SKM-1 (cell line): Measurements from ENCODE around the gene BTC.
"Not testable (repeated sequence)": the region's sequence is repeated elsewhere in the genome, so short reads cannot be mapped to it uniquely, and the experiment has no call there.

Experiments
- DNase-seq: peaks from one replicate; lab custom pipeline; 2025; ENCODE audit not compliant: unreplicated experiment; lab: John Stamatoyannopoulos, UW

The BTC gene

DNA sequence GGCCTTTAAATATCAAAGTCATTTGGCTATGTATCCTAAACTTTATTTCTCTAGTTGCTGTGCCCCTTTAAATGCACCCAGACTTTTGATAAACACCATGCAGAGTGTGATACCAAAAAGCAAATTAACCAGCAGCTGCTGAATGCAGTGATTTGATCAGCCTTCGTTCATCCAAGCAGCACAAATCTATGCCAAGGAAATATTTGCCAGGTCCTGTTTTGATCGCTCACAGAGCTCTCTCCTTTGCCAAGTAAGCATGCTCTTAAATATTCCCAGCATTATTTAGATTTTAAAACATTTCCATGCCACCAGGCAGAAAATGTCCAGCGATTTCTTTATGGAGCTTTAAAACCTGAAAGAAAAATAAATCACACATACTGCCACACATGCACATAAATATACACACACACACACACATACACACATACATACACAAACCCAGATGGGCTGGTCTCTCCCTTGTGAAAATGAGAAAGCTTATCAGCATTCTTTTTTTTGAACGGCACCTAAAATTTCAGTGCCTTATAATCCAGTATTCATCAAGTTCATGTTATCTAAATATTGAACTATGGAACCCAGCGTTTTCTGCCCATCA lies 35.7 kb downstream of the BTC start:
- no peak for DNase-seq

DNA sequence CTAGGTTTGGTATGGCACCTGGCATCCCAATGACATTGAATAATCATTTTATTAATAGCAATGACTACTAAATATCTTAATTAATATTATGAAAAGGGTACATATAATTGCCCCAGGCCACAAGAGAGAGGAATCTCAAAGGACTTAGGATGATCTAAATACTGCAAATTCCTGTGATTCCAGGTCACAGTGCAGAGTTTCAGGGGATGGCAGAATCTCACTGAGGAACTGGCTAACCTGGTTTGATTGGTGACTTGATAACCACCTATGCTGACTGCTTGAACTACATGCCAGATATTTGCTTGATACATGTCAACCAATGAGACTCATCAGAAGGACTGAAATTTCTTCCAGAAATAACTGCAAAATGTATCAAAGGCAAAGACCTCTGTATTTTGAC lies 37.2 kb downstream of the BTC start:
- no peak for DNase-seq

DNA sequence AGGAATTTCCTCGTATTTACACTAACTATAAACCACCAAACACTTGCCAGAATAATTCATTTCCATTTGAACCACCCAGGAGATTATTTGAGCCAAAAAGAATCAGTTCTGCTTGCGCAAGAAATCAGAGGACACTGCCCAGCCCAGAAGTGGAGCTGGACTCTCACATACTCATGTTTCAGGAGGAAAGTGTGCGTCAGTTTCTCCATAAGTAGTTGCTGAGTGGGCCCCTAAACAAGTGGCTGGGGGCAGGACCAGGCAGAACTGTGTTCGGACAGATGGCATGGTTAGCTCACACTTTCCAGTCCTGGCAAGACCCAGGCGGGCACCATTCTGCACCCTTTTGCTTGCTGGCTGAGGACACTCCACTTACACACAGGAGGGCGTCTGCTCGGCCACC lies 38.8 kb downstream of the BTC start:
- DNase-seq: no peak

DNA sequence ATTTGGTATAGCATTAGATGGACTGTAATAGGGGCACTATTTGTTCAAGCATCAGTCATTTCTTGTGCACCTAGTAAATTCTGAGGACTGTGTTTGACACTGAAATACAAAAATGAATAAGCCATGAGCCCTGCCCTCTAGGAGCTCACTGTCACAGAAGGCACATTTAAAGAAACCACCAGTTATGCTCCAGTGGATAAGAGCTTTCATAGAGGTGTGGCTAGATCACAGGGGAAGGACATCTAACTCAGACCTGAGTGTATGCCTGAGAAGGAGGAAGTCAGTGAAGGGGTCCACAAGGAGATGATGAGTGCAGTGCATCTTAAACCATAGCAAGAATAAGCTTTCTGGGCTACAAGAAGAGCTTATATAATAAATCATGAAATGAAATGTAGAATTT lies 40.1 kb downstream of the BTC start:
- no peak for DNase-seq

DNA sequence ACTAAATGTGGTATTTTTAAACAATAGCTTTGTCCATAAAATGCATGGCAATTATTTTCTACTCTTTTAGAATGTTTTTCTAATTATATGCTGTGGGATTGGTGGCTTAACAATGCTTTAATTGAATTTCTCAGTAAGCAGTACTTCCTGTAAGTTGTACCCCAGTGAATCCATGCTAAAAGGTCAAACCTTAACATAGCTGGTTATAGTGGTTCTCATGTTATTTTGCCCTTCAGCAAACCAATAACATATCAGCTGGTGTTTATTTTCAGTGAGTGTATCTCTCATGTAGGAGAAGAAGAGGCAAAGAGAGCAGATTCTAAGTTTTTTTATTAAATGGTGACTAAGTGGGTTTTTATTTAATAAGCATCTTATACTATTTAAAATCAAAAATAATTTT lies 41.5 kb downstream of the BTC start:
- DNase-seq: no peak

DNA sequence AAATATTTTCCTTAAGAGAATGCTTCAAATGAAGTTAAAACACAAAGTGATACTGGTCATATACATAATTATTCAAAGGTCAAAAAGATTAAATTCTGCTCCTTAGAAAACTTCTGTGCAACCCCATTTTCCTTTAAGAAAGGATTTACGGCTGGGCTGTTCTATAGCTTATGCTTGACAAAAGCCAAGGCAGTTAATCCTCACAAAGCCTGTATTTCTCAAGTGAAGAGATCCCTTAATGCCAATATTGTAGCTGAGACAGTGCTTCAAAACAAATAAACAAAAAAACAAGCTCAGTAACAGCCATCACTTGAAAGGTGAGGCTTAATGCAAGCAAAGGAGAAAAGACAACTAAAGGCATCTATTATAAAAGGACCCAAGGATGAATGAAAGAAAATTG lies 42.5 kb downstream of the BTC start:
- no peak for DNase-seq

DNA sequence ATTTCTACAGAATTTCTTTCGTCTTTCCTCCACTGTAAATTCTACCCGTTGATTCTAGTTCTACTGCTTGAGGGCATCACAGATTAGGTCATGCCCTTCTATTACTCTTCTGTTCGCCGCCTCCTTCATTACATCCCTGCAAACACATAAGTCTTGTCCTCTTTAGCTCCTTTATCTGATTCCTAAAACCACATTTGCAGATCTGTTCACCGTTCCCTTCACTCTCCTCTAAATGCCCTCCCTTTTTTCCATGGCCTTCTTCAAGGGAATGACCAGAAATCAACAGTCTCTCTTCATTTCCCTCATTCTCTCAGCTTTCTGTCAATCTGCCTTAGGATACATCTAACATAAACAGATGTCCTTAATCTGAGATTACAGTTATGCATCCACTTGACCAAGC lies 43.1 kb downstream of the BTC start:
- DNase-seq: no peak

DNA sequence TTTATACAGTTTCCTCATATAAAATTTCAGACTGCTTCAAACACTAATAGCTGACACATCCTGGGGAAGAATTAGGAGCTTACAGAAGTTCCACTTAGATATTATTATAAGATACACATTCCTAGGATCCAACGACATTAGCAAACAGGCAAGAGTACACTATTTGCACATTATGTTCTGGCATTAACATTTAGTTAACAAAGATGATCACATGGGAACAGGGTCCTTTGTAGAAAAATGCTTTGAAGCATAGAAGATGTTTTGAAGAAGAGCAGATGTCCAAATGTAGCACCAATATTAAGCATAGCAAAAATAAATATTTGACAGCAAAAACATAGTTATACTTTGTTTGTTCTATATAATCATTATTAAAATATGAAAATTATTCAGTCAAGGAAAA lies 52.1 kb downstream of the BTC start:
- no peak for DNase-seq

DNA sequence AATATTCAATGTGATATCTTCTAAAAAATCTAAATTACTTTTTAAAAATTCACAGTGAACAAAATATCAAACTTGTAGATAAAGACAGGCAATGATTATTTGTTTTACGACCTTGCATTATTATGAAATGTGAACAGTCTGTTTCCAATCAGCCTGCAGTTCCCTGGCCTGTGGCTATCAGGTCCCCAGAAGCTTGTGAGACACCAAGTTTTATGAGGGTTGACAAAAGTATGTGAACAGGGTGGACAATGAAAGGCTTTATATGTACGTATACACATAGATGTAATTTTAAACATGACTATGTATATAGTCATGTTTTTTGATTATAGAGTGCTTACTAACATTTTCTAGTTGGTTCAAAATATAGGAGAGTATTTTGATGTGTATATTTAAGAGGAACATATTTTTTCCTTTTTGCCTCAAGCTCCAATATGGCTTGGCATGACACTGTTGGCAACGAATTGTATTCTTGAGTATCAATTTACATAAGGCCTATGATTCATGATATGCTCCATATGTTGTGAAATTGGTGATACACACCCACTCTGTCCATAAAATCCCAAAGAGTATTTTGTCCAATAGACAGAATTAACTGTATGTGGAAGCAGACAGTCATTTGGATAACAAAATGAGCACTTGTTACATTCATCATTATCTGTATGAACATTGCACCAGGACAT lies 55.7 kb downstream of the BTC start:
- DNase-seq: no peak

DNA sequence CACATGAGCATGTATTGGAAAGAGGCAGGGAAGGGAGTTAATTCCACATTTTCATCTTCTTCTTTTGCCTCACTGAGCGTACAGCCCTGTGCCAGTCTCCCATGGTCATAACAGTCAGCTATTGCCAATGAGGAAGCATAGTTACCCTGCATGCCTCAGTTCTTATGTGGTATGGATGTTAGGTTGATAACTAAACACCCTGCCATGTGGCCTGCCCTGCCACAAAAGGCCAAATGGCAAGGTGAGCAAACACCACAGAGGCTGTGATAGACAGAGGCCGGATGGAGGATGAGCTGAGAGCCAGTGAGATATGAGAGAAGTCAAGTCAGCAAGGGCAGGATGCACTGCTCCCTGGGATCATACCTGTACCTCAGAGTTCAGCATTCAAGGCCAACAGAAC lies 59.3 kb downstream of the BTC start:
- DNase-seq: no peak

DNA sequence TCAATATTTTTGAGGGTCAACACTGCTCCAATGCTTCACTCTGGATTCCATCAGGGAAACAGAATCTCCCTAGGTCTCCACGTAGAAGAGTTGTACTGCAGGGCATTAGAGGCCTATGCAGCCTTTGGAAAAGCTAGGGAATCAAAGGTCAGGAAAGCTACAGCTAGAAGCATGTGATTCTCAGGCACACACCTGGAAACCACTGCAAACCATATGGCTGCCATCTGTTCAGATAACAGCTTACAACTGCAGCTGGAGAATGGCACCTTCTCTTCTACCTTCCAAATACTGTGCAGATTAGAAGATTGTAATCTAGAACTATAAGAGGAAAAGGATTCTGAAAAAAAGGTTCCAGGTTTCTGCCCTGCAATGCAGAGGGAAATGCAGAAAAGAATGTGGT lies 60.6 kb downstream of the BTC start:
- DNase-seq: no peak

DNA sequence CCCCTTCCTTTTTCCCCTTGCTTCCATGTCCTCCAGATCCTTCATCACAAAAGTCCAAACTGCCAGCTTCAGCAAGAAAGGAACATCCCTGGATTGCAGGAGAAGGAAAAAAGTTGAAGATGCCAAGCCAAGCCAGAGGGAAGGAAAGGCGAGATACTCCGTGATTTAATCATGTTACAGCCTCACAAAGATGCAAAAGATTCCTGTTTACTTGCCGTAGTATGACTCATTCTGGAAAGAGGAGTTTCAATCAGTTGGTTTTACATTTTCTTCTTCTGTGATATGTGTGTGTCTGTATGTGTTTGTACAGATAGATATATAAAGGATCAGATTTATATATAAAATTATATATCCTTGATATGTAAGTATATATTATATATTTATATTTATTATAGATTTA lies 69.3 kb downstream of the BTC start:
- DNase-seq: no peak

DNA sequence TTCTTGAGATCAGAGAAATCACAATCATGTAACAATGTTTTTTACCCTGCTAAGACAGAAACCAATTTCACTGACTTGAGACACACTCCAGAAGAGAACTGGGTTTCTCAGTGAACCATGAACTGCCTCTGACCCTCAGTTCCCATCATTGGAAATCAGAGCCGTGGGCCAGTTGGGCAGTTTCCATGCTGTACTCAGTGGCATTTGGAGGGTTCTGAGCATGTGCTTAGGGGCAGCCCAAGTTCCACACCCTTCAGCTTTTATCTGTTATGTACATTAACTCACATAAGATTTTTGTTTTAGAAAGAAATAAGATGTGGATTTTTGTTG lies 77.9 kb downstream of the BTC start:
- no peak for DNase-seq

DNA sequence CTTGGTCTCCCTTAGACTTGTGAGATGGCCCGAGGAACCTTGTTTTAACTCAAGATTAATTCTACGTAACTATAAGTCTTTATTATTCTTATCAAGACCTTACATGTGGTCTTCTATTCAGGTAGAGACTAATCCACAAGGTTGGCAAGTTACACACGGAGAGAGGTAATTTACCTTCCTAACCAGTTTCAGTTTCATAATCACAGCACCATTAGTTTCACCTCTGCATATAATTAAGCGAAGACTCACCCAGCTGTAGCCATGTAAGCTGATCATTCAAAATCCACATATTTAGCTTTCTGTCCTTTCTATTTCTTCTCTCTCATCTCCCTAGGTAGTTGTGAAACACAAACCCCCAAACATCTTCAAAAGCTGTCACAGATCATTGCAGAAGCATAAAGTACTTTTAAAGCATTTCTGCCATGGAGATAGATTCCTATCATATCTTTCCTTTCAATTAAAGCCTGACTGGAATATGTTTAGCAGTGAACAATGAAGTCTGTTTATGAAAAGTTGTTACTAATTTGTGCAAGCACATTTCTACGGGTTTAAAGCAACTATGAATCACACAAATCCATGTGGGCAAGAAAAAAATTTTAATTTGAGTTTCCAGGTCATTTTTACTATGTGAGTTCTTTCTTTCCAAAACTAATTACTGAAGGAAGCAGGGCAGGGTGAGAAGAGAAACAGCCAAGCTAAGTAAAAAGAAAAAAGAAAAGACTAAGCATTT lies 78.5 kb downstream of the BTC start:
- DNase-seq: no peak

DNA sequence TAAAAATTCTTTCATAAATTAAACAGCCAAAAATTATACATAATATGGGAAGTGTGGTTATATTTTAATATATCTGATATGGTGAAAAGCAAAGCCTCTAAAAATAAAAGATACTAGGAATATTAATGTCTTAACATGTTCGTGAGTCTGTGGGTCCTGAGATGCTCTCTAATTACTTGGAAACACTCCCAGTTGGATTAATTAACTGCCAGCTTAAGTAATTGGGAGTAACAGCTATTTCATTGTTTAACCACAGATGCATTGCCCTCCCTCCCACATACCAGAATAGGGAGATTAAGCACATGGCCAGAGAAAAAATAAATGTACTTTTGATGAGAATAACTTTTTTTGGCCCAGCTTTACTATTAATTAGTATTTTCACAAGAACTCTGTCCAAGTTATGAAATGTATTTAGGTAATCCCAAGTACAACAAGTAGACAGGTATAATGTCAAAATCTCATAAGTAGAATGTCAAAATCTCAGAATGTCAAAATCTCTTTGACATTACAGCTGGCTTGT lies 79.7 kb downstream of the BTC start:
- DNase-seq: no peak

DNA sequence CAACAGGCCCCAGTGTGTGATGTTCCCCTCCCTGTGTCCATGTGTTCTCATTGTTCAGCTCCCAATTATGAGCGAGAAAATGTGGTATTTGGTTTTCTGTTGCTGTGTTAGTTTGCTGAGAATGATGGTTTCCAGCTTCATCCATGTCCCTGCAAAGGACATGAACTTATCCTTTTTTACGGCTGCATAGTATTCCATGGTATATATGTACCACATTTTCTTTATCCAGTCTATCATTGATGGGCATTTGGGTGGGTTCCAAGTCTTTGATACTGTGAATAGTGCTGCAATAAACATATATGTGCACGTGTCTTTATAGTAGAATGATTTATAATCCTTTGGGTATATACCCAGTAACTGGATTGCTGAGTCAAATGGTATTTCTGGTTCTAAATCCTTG lies 86.2 kb downstream of the BTC start:
- not testable (repeated sequence) for DNase-seq
